HepG2 (cell line): Measurements from ENCODE around the gene FMNL1. TPM values are rescaled to one million over a fixed set of nuclear protein-coding genes. Genes with fewer than 3 reads are reported as not detected.

Experiments used
- HMGA1 ChIP-seq: sonication (generic); formaldehyde crosslinking; conservative IDR thresholded peaks from 2 replicates; pipeline ENCODE4 v1.4.0; 2020; ENCODE audit warnings: missing genetic modification reagents
- HMGXB4 ChIP-seq, 2 experiments: sonication (generic) in 1 of 2; formaldehyde crosslinking in 1 of 2; IDR thresholded peaks; 2 replicates each; pipeline versions ENCODE4 v1.4.0 to v1.6.1; 2018 to 2020; ENCODE audit warnings: missing genetic modification reagents in 2 of 2, borderline replicate concordance in 1 of 2, low read depth in 1 of 2, mild to moderate bottlenecking in 1 of 2, missing biosample characterization in 1 of 2
- KLF9 ChIP-seq: IDR thresholded peaks from 2 replicates; pipeline ENCODE4 v1.6.1; 2016; ENCODE audit warnings: low read depth
- NFE2 ChIP-seq: sonication (generic); formaldehyde crosslinking; IDR thresholded peaks from 2 replicates; pipeline ENCODE4 v1.4.0; 2020; ENCODE audit warnings: missing genetic modification reagents
- SP5 ChIP-seq: IDR thresholded peaks from 2 replicates; pipeline ENCODE4 v1.6.1; 2016; ENCODE audit warnings: low read depth, borderline replicate concordance
- STAT6 ChIP-seq: sonication (generic); formaldehyde crosslinking; IDR thresholded peaks from 2 replicates; pipeline ENCODE4 v1.4.0; 2020; ENCODE audit warnings: missing genetic modification reagents, mild to moderate bottlenecking, borderline replicate concordance
- SUZ12 ChIP-seq: fragments of 150-350 bp; IDR thresholded peaks from 2 replicates; pipeline ENCODE4 v1.6.1; 2014; ENCODE audit warnings: low read depth, low read length
- XBP1 ChIP-seq: sonication (generic); formaldehyde crosslinking; IDR thresholded peaks from 2 replicates; pipeline ENCODE4 v1.5.0; 2020; ENCODE audit warnings: missing genetic modification reagents
- ZNF354B ChIP-seq: sonication (generic); formaldehyde crosslinking; IDR thresholded peaks from 2 replicates; pipeline ENCODE4 v1.8.0; 2022; ENCODE audit warnings: mild to moderate bottlenecking, missing genetic modification reagents
- ZNF446 ChIP-seq: sonication (generic); formaldehyde crosslinking; IDR thresholded peaks from 2 replicates; pipeline ENCODE4 v1.5.0; 2020; ENCODE audit warnings: mild to moderate bottlenecking, missing genetic modification reagents
- ZNF605 ChIP-seq: sonication (generic); formaldehyde crosslinking; IDR thresholded peaks from 2 replicates; pipeline ENCODE4 v1.8.0; 2022; ENCODE audit warnings: mild to moderate bottlenecking, missing genetic modification reagents
- ZNF891 ChIP-seq: sonication (generic); formaldehyde crosslinking; IDR thresholded peaks from 2 replicates; pipeline ENCODE4 v1.5.0; 2020; ENCODE audit warnings: mild to moderate bottlenecking, missing genetic modification reagents
- polyA plus RNA-seq, 8 experiments: library from polyadenylated mRNA; depleted of rRNA in 3 of 8; stranded (reverse) in 7 of 8; unstranded in 1 of 8; fragments of >200 nt; fragmentation: Illumina TruSeq in 4 of 8; extraction: Trizol in 4 of 8; gene quantifications; 2 replicates each; pipeline versions ENCODE4 v1.2.1 to v1.2.3, GENCODE V29; 2011 to 2016; ENCODE audit warnings: low read depth in 4 of 8, missing spikeins in 1 of 8, mixed read lengths in 1 of 8; ENCODE audit not compliant: insufficient read depth in 1 of 8
- total RNA-seq, 5 experiments: library from RNA; depleted of rRNA; stranded (reverse); fragments of >200 nt; fragmentation: Illumina TruSeq; extraction: Trizol; gene quantifications; 2 replicates each; pipeline ENCODE4 v1.2.3, GENCODE V29; 2016; ENCODE audit warnings: low read depth in 1 of 5
- TF ChIP-seq, protein P1 (sequence below): sonication (generic); formaldehyde crosslinking; IDR thresholded peaks from 2 replicates; pipeline ENCODE4 v1.8.0; 2022; ENCODE audit warnings: mild to moderate bottlenecking, missing genetic modification reagents
- TF ChIP-seq, protein P2 (sequence below): sonication (generic); formaldehyde crosslinking; IDR thresholded peaks from 2 replicates; pipeline ENCODE4 v1.5.1; 2020; ENCODE audit warnings: mild to moderate bottlenecking, missing genetic modification reagents, borderline replicate concordance
- TF ChIP-seq, protein P3 (sequence below): sonication (generic); formaldehyde crosslinking; IDR thresholded peaks from 2 replicates; pipeline ENCODE4 v1.5.1; 2020; ENCODE audit warnings: missing genetic modification reagents, mild to moderate bottlenecking, borderline replicate concordance

FMNL1 gene
- total and polyA plus RNA-seq, 2 of the 13 experiments (the other 11 are each of a cell fraction or from before 2014, with no cell fraction given): 0.53 to 0.70 TPM

DNA sequence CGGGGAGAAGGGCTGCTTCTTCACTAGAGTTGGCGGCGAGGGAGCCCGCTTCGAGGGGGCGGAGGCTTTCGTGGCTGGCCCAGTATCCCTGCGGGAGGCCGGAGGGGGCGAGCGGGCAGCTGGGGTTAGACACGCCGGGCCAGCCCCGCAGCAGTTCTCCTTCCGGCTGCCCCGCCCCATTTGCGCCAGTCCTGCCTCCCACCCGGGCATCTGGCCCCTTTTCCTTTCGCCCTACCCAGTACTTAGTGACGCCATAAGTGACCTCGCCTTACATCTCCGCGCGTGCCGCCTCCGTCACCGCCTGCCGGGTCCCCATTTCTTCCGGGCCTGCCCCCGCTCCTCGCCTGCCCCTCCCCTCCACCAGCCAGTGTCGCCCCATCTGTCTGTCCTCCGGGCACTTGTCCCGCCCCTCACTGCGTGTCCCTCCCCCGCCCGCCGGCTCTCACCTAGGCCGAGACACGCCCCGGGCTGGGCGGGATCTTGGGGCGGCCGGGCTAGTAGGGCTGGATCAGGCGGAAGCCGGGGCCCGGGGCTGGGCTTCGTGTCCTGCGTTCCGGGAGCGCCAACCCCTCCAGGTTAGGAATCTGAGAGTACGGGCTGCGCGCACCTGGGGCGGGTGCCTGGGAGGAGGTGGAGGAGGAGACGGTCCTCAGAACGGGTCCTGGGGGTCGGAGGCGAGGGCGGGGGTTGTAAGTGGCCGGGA, 25.9 kb downstream of the FMNL1 start (continued):
- TF ChIP-seq, protein P1, sequence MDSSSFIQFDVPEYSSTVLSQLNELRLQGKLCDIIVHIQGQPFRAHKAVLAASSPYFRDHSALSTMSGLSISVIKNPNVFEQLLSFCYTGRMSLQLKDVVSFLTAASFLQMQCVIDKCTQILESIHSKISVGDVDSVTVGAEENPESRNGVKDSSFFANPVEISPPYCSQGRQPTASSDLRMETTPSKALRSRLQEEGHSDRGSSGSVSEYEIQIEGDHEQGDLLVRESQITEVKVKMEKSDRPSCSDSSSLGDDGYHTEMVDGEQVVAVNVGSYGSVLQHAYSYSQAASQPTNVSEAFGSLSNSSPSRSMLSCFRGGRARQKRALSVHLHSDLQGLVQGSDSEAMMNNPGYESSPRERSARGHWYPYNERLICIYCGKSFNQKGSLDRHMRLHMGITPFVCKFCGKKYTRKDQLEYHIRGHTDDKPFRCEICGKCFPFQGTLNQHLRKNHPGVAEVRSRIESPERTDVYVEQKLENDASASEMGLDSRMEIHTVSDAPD (CRISPR knock-in tag): peak; percentile 53; the same call in 1 of the 2 replicates
- TF ChIP-seq, protein P2, sequence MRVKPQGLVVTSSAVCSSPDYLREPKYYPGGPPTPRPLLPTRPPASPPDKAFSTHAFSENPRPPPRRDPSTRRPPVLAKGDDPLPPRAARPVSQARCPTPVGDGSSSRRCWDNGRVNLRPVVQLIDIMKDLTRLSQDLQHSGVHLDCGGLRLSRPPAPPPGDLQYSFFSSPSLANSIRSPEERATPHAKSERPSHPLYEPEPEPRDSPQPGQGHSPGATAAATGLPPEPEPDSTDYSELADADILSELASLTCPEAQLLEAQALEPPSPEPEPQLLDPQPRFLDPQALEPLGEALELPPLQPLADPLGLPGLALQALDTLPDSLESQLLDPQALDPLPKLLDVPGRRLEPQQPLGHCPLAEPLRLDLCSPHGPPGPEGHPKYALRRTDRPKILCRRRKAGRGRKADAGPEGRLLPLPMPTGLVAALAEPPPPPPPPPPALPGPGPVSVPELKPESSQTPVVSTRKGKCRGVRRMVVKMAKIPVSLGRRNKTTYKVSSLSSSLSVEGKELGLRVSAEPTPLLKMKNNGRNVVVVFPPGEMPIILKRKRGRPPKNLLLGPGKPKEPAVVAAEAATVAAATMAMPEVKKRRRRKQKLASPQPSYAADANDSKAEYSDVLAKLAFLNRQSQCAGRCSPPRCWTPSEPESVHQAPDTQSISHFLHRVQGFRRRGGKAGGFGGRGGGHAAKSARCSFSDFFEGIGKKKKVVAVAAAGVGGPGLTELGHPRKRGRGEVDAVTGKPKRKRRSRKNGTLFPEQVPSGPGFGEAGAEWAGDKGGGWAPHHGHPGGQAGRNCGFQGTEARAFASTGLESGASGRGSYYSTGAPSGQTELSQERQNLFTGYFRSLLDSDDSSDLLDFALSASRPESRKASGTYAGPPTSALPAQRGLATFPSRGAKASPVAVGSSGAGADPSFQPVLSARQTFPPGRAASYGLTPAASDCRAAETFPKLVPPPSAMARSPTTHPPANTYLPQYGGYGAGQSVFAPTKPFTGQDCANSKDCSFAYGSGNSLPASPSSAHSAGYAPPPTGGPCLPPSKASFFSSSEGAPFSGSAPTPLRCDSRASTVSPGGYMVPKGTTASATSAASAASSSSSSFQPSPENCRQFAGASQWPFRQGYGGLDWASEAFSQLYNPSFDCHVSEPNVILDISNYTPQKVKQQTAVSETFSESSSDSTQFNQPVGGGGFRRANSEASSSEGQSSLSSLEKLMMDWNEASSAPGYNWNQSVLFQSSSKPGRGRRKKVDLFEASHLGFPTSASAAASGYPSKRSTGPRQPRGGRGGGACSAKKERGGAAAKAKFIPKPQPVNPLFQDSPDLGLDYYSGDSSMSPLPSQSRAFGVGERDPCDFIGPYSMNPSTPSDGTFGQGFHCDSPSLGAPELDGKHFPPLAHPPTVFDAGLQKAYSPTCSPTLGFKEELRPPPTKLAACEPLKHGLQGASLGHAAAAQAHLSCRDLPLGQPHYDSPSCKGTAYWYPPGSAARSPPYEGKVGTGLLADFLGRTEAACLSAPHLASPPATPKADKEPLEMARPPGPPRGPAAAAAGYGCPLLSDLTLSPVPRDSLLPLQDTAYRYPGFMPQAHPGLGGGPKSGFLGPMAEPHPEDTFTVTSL (CRISPR knock-in tag): no peak
- TF ChIP-seq ZNF354B (CRISPR knock-in tag) (no peak), ZNF446 (no peak; the same call in 1 of the 2 replicates), SUZ12 (no peak), SP5 (CRISPR knock-in tag) (peak; percentile 95), HMGA1 (CRISPR knock-in tag) (no peak), ZNF891 (CRISPR knock-in tag) (0 out of 2 replicates have a peak, but pooled peaks have one; percentile 13), STAT6 (CRISPR knock-in tag) (no peak), XBP1 (CRISPR knock-in tag) (no peak), HMGXB4 (CRISPR knock-in tag; IDR thresholded peaks at IDR 0.05; ENCODE audit: borderline replicate concordance in 1 of 2, low read depth in 1 of 2) (peak; percentile 40 to 46), NFE2 (CRISPR knock-in tag) (no peak), ZNF605 (CRISPR knock-in tag) (no peak; the same call in 1 of the 2 replicates), KLF9 (CRISPR knock-in tag) (no peak)
- TF ChIP-seq, protein P3, sequence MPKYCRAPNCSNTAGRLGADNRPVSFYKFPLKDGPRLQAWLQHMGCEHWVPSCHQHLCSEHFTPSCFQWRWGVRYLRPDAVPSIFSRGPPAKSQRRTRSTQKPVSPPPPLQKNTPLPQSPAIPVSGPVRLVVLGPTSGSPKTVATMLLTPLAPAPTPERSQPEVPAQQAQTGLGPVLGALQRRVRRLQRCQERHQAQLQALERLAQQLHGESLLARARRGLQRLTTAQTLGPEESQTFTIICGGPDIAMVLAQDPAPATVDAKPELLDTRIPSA: peak; percentile 62; the same call in 1 of the 2 replicates
